ENCODE results near the gene HIKESHI. TPM values are rescaled to one million over a fixed set of nuclear protein-coding genes. Genes with fewer than 3 reads are reported as not detected.
"Not testable (repeated sequence)": the region's sequence is repeated elsewhere in the genome, so short reads cannot be mapped to it uniquely, and the experiment has no call there.

Gene HIKESHI
- total RNA-seq, 1 experiment from 2014 or later = 38.2 TPM

- Histone ChIP-seq H3K4me2 (ENCODE audit: low read length) (no peak overlapping the region), H4K20me1 (ENCODE audit: insufficient read depth) (no peaks in the 10 kb centered on the region), H3K27me3 (ENCODE audit: insufficient read depth, low read length) (no peaks in the 10 kb centered on the region), H3K4me3 (replicated peaks in 1 of 2; ENCODE audit: low read depth in 1 of 2, low read length in 2 of 2) (no peak overlapping the region), H2AFZ (ENCODE audit: low read depth, low read length, poor library complexity, severe bottlenecking) (no peak overlapping the region), H3K79me2 (ENCODE audit: insufficient read depth, low read length) (no peaks in the 10 kb centered on the region), H3K9me3 (ENCODE audit: control insufficient read depth in 1 of 2, insufficient read depth in 1 of 2, low read depth in 1 of 2, low read length in 2 of 2) (no peaks in the 10 kb centered on the region), H3K36me3 (ENCODE audit: control insufficient read depth in 1 of 2, insufficient read depth in 2 of 2, low read length in 2 of 2) (no peaks in the 10 kb centered on the region), H3K27ac (ENCODE audit: low read depth, low read length) (no peak overlapping the region), H3K4me1 (ENCODE audit: control insufficient read depth in 1 of 2, insufficient read depth in 2 of 2, low read length in 2 of 2) (no peaks in the 10 kb centered on the region), H3K9ac (ENCODE audit: low read length) (no peak overlapping the region), H3K9me2 (ENCODE audit: insufficient read depth) (no peaks in the 10 kb centered on the region)
- RAD21 ChIA-PET (ENCODE audit: low non-redundant PET in 1 of 2, low total read pairs in 2 of 2, uncharacterized antibody in 2 of 2, unreplicated experiment in 2 of 2) = interaction anchor here in 1 of 2 experiments (0.9 kb wide), 1 partner anchor 434 kb away, joined by 3 read pairs; no protein-coding TSS in a partner anchor
- CTCF ChIA-PET = interaction anchor here (0.7 to 1.6 kb wide), 4 partner anchors 22 to 434 kb away, joined by 3 to 4 read pairs (median 3); partner anchors contain the start of gene CCDC83
- intact Hi-C loops (cut with micrococcal nuclease) = no loop called here
- POLR2A ChIA-PET = no interaction called here
- no TSS peak for BruUV-seq (replicated peaks)
- no peak for TF ChIP-seq CEBPB (IDR thresholded peaks at IDR 0.05; ENCODE audit: low read depth)
- DNase-seq (ENCODE audit: low read depth, low spot score) = no peak
- no peak for ATAC-seq
These were observed 13.1 kb upstream of the HIKESHI start for GRCh38 chr11:86288776-86289507.

- H3K79me2 ChIP-seq (ENCODE audit: insufficient read depth, low read length); BruUV-seq (replicated peaks); ATAC-seq; H2AFZ ChIP-seq (ENCODE audit: low read depth, low read length, poor library complexity, severe bottlenecking); H3K27ac ChIP-seq (ENCODE audit: low read depth, low read length); POLR2A ChIA-PET; H3K4me2 ChIP-seq (ENCODE audit: low read length); H3K9me3 ChIP-seq (ENCODE audit: control insufficient read depth in 1 of 2, insufficient read depth in 1 of 2, low read depth in 1 of 2, low read length in 2 of 2); H3K9me2 ChIP-seq (ENCODE audit: insufficient read depth); RAD21 ChIA-PET (ENCODE audit: low non-redundant PET in 1 of 2, low total read pairs in 2 of 2, uncharacterized antibody in 2 of 2, unreplicated experiment in 2 of 2); DNase-seq (ENCODE audit: low read depth, low spot score); H3K4me1 ChIP-seq (ENCODE audit: control insufficient read depth in 1 of 2, insufficient read depth in 2 of 2, low read length in 2 of 2); H3K4me3 ChIP-seq (replicated peaks in 1 of 2; ENCODE audit: low read depth in 1 of 2, low read length in 2 of 2); H4K20me1 ChIP-seq (ENCODE audit: insufficient read depth); H3K36me3 ChIP-seq (ENCODE audit: control insufficient read depth in 1 of 2, insufficient read depth in 2 of 2, low read length in 2 of 2); H3K9ac ChIP-seq (ENCODE audit: low read length); intact Hi-C loops (cut with micrococcal nuclease); H3K27me3 ChIP-seq (ENCODE audit: insufficient read depth, low read length): not testable (repeated sequence)
- CTCF ChIA-PET = interaction anchor here (0.7 to 1.6 kb wide), 4 partner anchors 23 to 435 kb away, joined by 3 to 4 read pairs (median 3); partner anchors contain the start of gene CCDC83
These were observed 12.3 kb upstream of the HIKESHI start for GRCh38 chr11:86289508-86290280.
